Measurements from ENCODE around the gene DAB1.
"Not testable (repeated sequence)": the region's sequence is repeated elsewhere in the genome, so short reads cannot be mapped to it uniquely, and the experiment has no call there.

Gene DAB1

DNA sequence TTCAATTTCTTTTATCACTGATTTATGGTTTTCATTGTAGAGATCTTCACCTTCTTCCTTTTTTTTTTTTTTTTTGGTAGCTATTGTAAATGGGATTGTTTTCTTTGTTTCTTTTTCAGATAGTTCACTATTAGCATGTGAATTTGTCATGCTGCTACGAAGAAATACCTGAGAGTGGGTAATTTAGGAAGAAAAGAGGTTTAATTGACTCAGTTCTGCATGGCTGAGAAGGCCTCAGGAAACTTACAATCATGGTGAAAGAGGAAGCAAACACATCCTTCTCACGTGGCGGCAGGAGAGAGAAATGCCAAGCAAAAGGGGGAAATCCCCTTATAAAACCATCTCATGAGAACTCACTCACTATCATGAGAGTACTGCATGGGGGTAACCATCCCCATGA lies 66.4 kb downstream of the DAB1 start:
- no peak for DNase-seq (ENCODE audit: low read depth in 2 of 2)
- H3K4me3 ChIP-seq (replicated peaks in 1 of 2; ENCODE audit: low read depth in 2 of 2, low read length in 2 of 2) = no peak overlapping the region
- TF ChIP-seq, protein P1, sequence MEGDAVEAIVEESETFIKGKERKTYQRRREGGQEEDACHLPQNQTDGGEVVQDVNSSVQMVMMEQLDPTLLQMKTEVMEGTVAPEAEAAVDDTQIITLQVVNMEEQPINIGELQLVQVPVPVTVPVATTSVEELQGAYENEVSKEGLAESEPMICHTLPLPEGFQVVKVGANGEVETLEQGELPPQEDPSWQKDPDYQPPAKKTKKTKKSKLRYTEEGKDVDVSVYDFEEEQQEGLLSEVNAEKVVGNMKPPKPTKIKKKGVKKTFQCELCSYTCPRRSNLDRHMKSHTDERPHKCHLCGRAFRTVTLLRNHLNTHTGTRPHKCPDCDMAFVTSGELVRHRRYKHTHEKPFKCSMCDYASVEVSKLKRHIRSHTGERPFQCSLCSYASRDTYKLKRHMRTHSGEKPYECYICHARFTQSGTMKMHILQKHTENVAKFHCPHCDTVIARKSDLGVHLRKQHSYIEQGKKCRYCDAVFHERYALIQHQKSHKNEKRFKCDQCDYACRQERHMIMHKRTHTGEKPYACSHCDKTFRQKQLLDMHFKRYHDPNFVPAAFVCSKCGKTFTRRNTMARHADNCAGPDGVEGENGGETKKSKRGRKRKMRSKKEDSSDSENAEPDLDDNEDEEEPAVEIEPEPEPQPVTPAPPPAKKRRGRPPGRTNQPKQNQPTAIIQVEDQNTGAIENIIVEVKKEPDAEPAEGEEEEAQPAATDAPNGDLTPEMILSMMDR (IDR thresholded peaks at IDR 0.05; ENCODE audit: low read depth, low read length) = no peak

DNA sequence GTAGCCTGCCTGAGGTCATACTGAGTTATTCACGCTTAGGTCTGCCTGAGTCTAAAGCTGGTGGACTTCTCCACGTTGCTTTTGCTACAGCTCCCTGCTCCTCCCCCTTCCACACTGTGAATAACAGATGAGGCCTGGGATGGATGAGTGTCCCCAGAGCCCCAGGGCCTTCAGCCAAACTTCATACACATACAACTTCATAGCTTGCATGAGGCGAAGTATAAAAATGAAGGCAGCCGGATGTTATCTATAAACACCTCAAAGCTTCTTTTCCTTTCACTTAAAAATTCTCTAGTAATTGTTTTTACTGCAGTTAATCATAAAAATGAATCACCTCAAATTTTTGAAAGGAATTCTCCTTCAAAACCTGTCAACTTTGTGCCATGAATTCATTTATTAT lies 70.2 kb downstream of the DAB1 start:
- TF ChIP-seq, protein P1 (IDR thresholded peaks at IDR 0.05; ENCODE audit: low read depth, low read length) = no peak
- H3K4me3 ChIP-seq (replicated peaks in 1 of 2; ENCODE audit: low read depth in 2 of 2, low read length in 2 of 2) = no peak overlapping the region
- no peak for DNase-seq (ENCODE audit: low read depth in 2 of 2)

DNA sequence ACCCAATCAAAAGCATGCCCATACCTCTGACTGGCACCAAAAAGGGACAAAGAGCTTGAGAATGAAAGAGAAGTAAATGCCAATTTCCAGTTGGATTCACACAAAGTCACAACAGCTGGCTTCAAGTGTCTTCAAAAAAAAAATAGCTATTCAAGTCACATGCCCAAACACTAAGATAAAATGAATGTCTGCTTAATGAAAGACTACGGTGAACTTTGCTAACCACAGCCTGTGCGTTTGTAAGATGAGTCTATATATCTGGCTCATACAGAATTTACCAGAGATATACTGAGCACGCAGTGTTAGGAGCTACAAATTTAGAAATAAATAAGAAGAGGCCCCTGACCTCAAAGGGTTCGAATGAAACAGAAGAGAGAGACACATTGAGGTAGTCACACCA lies 73.2 kb downstream of the DAB1 start:
- TF ChIP-seq, protein P1 (IDR thresholded peaks at IDR 0.05; ENCODE audit: low read depth, low read length) = no peak
- DNase-seq (ENCODE audit: low read depth in 2 of 2) = no peak

DNA sequence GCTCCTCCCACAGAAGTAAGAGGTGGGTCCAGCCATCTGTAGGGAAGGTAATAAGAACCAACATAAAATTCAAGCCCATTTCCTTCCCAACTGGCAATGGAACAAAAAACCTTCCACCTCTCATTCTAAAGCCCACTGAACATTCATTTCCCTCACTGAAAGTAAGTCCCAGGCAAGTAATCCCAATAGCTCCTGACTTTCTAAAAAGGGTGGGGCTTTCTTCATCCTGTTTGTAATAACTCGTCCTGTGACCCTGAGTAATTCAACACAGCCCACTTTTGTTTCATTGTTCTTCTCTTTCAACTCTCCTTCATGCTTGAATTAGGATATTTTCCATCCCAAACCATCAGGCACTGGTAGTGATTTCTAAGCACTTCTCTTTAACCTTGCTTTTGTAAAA lies 74.9 kb downstream of the DAB1 start:
- DNase-seq (ENCODE audit: low read depth in 2 of 2) = no peak
- TF ChIP-seq, protein P1 (IDR thresholded peaks at IDR 0.05; ENCODE audit: low read depth, low read length) = no peak
- H3K4me3 ChIP-seq (replicated peaks in 1 of 2; ENCODE audit: low read depth in 2 of 2, low read length in 2 of 2) = no peak overlapping the region

More for the DNA sequence above, 73.2 kb downstream of the DAB1 start:
- H3K4me3 ChIP-seq (replicated peaks in 1 of 2; ENCODE audit: low read depth in 2 of 2, low read length in 2 of 2) = no peak overlapping the region

DNA sequence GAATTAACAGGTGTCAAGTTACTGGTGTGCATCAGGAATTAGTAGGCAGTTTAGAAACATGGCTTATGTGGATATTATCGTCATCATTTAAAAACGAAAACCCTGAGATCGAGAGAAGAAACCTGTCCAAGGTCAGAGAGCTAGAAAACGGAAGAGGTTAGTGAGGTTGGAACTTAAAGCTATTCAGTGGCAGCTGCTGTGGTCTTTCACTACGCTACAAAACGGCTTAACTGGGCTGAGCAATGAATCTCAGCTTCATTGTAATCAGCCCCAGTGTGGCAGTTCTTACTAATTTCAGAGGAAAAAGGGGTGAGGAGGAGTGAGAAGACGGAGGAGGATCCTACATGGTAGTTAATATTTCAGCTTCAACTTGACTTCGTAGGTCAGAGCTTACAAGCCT lies 77.9 kb downstream of the DAB1 start:
- DNase-seq (ENCODE audit: low read depth in 2 of 2) = no peak
- H3K4me3 ChIP-seq (replicated peaks in 1 of 2; ENCODE audit: low read depth in 2 of 2, low read length in 2 of 2) = no peak overlapping the region
- TF ChIP-seq, protein P1 (IDR thresholded peaks at IDR 0.05; ENCODE audit: low read depth, low read length) = no peak

DNA sequence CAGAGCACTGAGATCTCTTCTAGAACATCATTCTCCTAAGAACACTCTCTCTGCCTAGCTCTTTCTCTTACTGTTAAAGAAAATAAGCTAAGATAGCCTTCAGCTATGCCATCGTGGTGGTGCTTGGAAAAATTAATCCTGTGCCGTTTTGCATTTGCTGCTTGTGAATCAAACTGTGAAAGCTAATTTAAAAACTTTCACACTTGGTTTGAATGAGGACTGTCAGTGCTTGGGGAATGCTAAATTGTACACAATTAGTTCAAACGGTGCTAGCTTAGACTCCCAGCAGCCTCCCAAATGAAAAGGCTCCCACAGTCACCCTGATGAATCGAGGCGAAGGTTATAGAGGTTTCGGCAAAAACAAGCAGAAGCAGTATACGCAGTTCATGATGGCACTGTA lies 79.6 kb downstream of the DAB1 start:
- TF ChIP-seq, protein P1 (IDR thresholded peaks at IDR 0.05; ENCODE audit: low read depth, low read length) = no peak
- no peak for DNase-seq (ENCODE audit: low read depth in 2 of 2)
- no peak overlapping the region for H3K4me3 ChIP-seq (replicated peaks in 1 of 2; ENCODE audit: low read depth in 2 of 2, low read length in 2 of 2)

DNA sequence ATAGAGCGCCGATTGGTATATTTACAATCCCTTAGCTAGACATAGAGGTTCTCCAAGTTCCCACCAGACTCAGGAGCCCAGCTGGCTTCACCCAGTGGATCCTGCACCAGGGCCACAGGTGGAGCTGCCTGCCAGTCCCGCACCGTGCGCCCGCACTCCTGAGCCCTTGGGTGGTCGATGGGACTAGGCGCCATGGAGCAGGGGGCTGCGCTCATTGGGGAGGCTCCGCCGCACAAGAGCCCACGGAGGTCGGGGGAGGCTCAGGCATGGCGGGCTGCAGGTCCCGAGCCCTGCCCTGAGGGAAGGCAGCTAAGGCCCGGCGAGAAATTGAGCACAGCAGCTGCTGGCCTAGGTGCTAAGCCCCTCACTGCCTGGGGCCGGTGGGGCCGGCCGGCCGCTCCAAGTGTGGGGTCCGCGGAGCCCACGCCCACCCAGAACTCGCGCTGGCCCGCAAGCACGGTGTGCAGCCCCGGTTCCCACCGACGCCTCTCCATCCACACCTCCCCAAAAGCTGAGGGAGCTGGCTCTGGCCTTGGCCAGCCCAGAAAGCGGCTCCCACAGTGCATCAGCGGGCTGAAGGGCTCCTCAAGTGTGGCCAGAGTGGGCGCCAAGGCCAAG lies 80.5 kb downstream of the DAB1 start:
- H3K4me3 ChIP-seq (replicated peaks in 1 of 2; ENCODE audit: low read depth in 2 of 2, low read length in 2 of 2); DNase-seq (ENCODE audit: low read depth in 2 of 2): not testable (repeated sequence)

All from cardiac fibroblast (primary cell).